Stimulated activated naive CD8-positive, alpha-beta T cell treated with anti-CD3 and anti-CD28 coated beads, Interleukin-15, Interleukin-2, amounts not matched to agents 100 U/mL and 50 U/mL, for 24 hours (primary cell): ENCODE results near the gene CIDEA.

Experiments
- ATAC-seq: fragments of 150-1000 bp; cut with Tn5 transposase; one replicate; pipeline ENCODE4 v1.10.0; 2021
- DNase-seq: peaks from one replicate; pipeline ENCODE4 v3.0.0; 2021

Gene CIDEA

GRCh38 chr18:12299862-12300261 is 45.7 kb downstream of the CIDEA start:
- DNase-seq, result no peak
- ATAC-seq, result no peak

GRCh38 chr18:12301263-12302005 is 47.3 kb downstream of the CIDEA start:
- ATAC-seq (no peak), DNase-seq (no peak)

- DNase-seq (no peak), ATAC-seq (no peak)
Observed at GRCh38 chr18:12302391-12303147, 48.4 kb downstream of the CIDEA start.

GRCh38 chr18:12304351-12305210 is 50.4 kb downstream of the CIDEA start:
- ATAC-seq, result no peak
- no peak for DNase-seq

- no peak for ATAC-seq
- no peak for DNase-seq
Observed at GRCh38 chr18:12305211-12305610, 51.0 kb downstream of the CIDEA start.

- DNase-seq (no peak), ATAC-seq (no peak)
Observed at GRCh38 chr18:12305930-12306629, 51.9 kb downstream of the CIDEA start.

- peak; percentile 24 for ATAC-seq
- DNase-seq, result peak; percentile 21
Observed at GRCh38 chr18:12306752-12307700, 52.9 kb downstream of the CIDEA start.

- peak; percentile 68 for DNase-seq
- peak; percentile 66 for ATAC-seq
Observed at GRCh38 chr18:12307701-12308385, 53.7 kb downstream of the CIDEA start, which contains the start of gene TUBB6. Gene TUBB6 (plus strand): TSS chr18:12308241. CDS start chr18:12308293, 52 bp downstream.

- ATAC-seq (peak; percentile 55), DNase-seq (peak; percentile 60)
Observed at GRCh38 chr18:12308386-12309100, 54.4 kb downstream of the CIDEA start.

GRCh38 chr18:12309683-12310198 is 55.6 kb downstream of the CIDEA start:
- ATAC-seq (no peak), DNase-seq (no peak)

GRCh38 chr18:12310762-12311161 is 56.6 kb downstream of the CIDEA start:
- no peak for DNase-seq
- no peak for ATAC-seq

GRCh38 chr18:12312976-12313375 is 58.8 kb downstream of the CIDEA start:
- ATAC-seq (no peak), DNase-seq (no peak)

- DNase-seq (no peak), ATAC-seq (no peak)
Observed at GRCh38 chr18:12313530-12314245, 59.5 kb downstream of the CIDEA start.

GRCh38 chr18:12314591-12315305 is 60.6 kb downstream of the CIDEA start:
- ATAC-seq (no peak), DNase-seq (no peak)

- no peak for ATAC-seq
Observed at GRCh38 chr18:12315490-12315889, 61.3 kb downstream of the CIDEA start.

GRCh38 chr18:12315911-12316310 is 61.8 kb downstream of the CIDEA start:
- DNase-seq (no peak), ATAC-seq (no peak)

More at GRCh38 chr18:12315490-12315889, 61.3 kb downstream of the CIDEA start:
- DNase-seq, result no peak

- ATAC-seq (no peak), DNase-seq (no peak)
Observed at GRCh38 chr18:12317664-12318333, 63.6 kb downstream of the CIDEA start.
